Measurements from ENCODE around the gene LMNA.
A peak's percentile ranks its signal among the peaks of the same experiment; 100 is the strongest.

LMNA gene

GRCh38 chr1:156155756-156156510 is 41.4 kb downstream of the LMNA start:
- H3K36me3 Mint-ChIP-seq (ENCODE audit: low read depth) = no peaks in the 10 kb centered on the region
- peaks cover 36% of the 10 kb centered on the region for H3K4me1 Mint-ChIP-seq
- H3K27ac Mint-ChIP-seq = no peak overlapping the region
- H3K4me3 Mint-ChIP-seq = no peak overlapping the region
- H3K9me3 Mint-ChIP-seq = no peaks in the 10 kb centered on the region
- H3K27me3 Mint-ChIP-seq (ENCODE audit: low read depth) = peaks cover 13% of the 10 kb centered on the region
- TF ChIP-seq CTCF (IDR thresholded peaks at IDR 0.05; ENCODE audit: unreplicated experiment in 3 of 3) = no peak

- H3K4me1 Mint-ChIP-seq = peaks cover 35% of the 10 kb centered on the region
These were observed 43.0 kb downstream of the LMNA start for GRCh38 chr1:156157506-156157905.

GRCh38 chr1:156157966-156158365 is 43.5 kb downstream of the LMNA start:
- H3K9me3 Mint-ChIP-seq = no peaks in the 10 kb centered on the region
- no peaks in the 10 kb centered on the region for H3K36me3 Mint-ChIP-seq (ENCODE audit: low read depth)
- H3K27ac Mint-ChIP-seq = no peak overlapping the region
- no peak for TF ChIP-seq CTCF (IDR thresholded peaks at IDR 0.05; ENCODE audit: unreplicated experiment in 3 of 3)
- H3K4me3 Mint-ChIP-seq = no peak overlapping the region
- H3K27me3 Mint-ChIP-seq (ENCODE audit: low read depth) = peaks cover 5% of the 10 kb centered on the region
- H3K4me1 Mint-ChIP-seq = peaks cover 32% of the 10 kb centered on the region

More at GRCh38 chr1:156157506-156157905, 43.0 kb downstream of the LMNA start:
- H3K27me3 Mint-ChIP-seq (ENCODE audit: low read depth) = peaks cover 5% of the 10 kb centered on the region
- H3K27ac Mint-ChIP-seq = no peak overlapping the region
- no peaks in the 10 kb centered on the region for H3K36me3 Mint-ChIP-seq (ENCODE audit: low read depth)
- H3K9me3 Mint-ChIP-seq = no peaks in the 10 kb centered on the region
- no peak overlapping the region for H3K4me3 Mint-ChIP-seq
- TF ChIP-seq CTCF (IDR thresholded peaks at IDR 0.05; ENCODE audit: unreplicated experiment in 3 of 3) = no peak

GRCh38 chr1:156160000-156160742 is 45.7 kb downstream of the LMNA start:
- H3K4me3 Mint-ChIP-seq = peak overlapping the region; percentile 81 to 84 (median 81)
- H3K4me1 Mint-ChIP-seq = peaks cover 32% of the 10 kb centered on the region
- TF ChIP-seq CTCF (IDR thresholded peaks at IDR 0.05; ENCODE audit: unreplicated experiment in 3 of 3) = no peak
- H3K9me3 Mint-ChIP-seq = no peaks in the 10 kb centered on the region
- H3K36me3 Mint-ChIP-seq (ENCODE audit: low read depth) = peaks cover 3% of the 10 kb centered on the region
- H3K27me3 Mint-ChIP-seq (ENCODE audit: low read depth) = peaks cover 5% of the 10 kb centered on the region
- H3K27ac Mint-ChIP-seq = peak overlapping the region; percentile 86 to 94 (median 93)

- no peak for TF ChIP-seq CTCF (IDR thresholded peaks at IDR 0.05; ENCODE audit: unreplicated experiment in 3 of 3)
These were observed 46.2 kb downstream of the LMNA start for GRCh38 chr1:156160743-156161171.

More at GRCh38 chr1:156160743-156161171, 46.2 kb downstream of the LMNA start:
- Mint-ChIP-seq H3K36me3 (ENCODE audit: low read depth) (peaks cover 5% of the 10 kb centered on the region), H3K4me3 (peak overlapping the region; percentile 81 to 84 (median 81)), H3K4me1 (peaks cover 34% of the 10 kb centered on the region), H3K27me3 (ENCODE audit: low read depth) (peaks cover 5% of the 10 kb centered on the region), H3K27ac (peak overlapping the region; percentile 86 to 94 (median 93)), H3K9me3 (no peaks in the 10 kb centered on the region)
